SK-N-SH (cell line): ENCODE results near the gene APOE. TPM values are rescaled to one million over a fixed set of nuclear protein-coding genes. Genes with fewer than 3 reads are reported as not detected.

Experiments
- CTCF ChIA-PET: fragments of 300-600, 350-600 bp; formaldehyde crosslinking; extraction: SDS; loops from one replicate; lab custom pipeline; 2021; lab: Yijun Ruan, JAX
- POLR2A ChIA-PET: fragments of 350-600 bp; sonication (Branson Sonifier 250); formaldehyde crosslinking; extraction: SDS; loops from one replicate; lab custom pipeline; 2020; ENCODE audit warnings: antibody characterized with exemption, inconsistent platforms; lab: Yijun Ruan, JAX
- DNase-seq: peaks from one replicate; pipeline ENCODE4 v3.0.0; 2012
- H2AFZ ChIP-seq: fragments of 200-600 bp; sonication (generic); 2 replicates; pipeline ENCODE4 v1.8.1; 2016; ENCODE audit warnings: antibody characterized with exemption, mild to moderate bottlenecking, low read depth
- H3F3A ChIP-seq: fragments of 200-600 bp; sonication (generic); replicated peaks from 2 replicates; pipeline ENCODE3; 2016; ENCODE audit warnings: antibody characterized with exemption, mild to moderate bottlenecking; ENCODE audit not compliant: insufficient read depth
- H3K27ac ChIP-seq, 2 experiments: fragments of 200-500 bp in 1 of 2; fragments of 200-600 bp in 1 of 2; sonication (Bioruptor generic) in 1 of 2; sonication (generic), shearing (Covaris generic) in 1 of 2; 2 replicates each; pipeline versions ENCODE4 v1.5.1 to v1.6.1; 2014 to 2016; ENCODE audit warnings: low read depth in 2 of 2, inconsistent platforms in 1 of 2, low read length in 1 of 2, mild to moderate bottlenecking in 1 of 2, mixed read lengths in 1 of 2
- H3K27me3 ChIP-seq: fragments of 200-600 bp; sonication (generic), shearing (Covaris generic); 2 replicates; pipeline ENCODE4 v1.6.1; 2016; ENCODE audit warnings: mixed run types; ENCODE audit not compliant: insufficient read depth
- H3K36me3 ChIP-seq, 2 experiments: fragments of 200-500 bp in 1 of 2; fragments of 200-600 bp in 1 of 2; sonication (Bioruptor generic) in 1 of 2; sonication (generic) in 1 of 2; replicated peaks in 1 of 2; 2 replicates each; pipeline versions ENCODE3 to v1.5.1; 2014 to 2016; ENCODE audit warnings: low read length in 1 of 2, mild to moderate bottlenecking in 1 of 2; ENCODE audit not compliant: insufficient read depth in 2 of 2, control insufficient read depth in 1 of 2
- H3K4me1 ChIP-seq, 2 experiments: fragments of 200-500 bp in 1 of 2; fragments of 200-600 bp in 1 of 2; sonication (Bioruptor generic) in 1 of 2; sonication (generic), shearing (Covaris generic) in 1 of 2; 2 replicates each; pipeline versions ENCODE4 v1.5.1 to v1.6.1; 2014 to 2016; ENCODE audit warnings: low read depth in 1 of 2, low read length in 1 of 2, mixed run types in 1 of 2; ENCODE audit not compliant: insufficient read depth in 2 of 2, control insufficient read depth in 1 of 2
- H3K4me2 ChIP-seq: fragments of 200-600 bp; sonication (generic), shearing (Covaris generic); 2 replicates; pipeline ENCODE4 v1.6.1; 2017; ENCODE audit warnings: mixed run types
- H3K4me3 ChIP-seq, 2 experiments: fragments of 200-500 bp in 1 of 2; fragments of 200-600 bp in 1 of 2; sonication (Bioruptor generic) in 1 of 2; sonication (generic), shearing (Covaris generic) in 1 of 2; 2 replicates each; pipeline versions ENCODE4 v1.5.1 to v1.8.1; 2014 to 2016; ENCODE audit warnings: low read depth in 2 of 2, inconsistent platforms in 1 of 2, low read length in 1 of 2, mild to moderate bottlenecking in 1 of 2, mixed read lengths in 1 of 2, moderate library complexity in 1 of 2
- H3K79me2 ChIP-seq: fragments of 200-600 bp; sonication (generic); 2 replicates; pipeline ENCODE4 v1.8.1; 2017; ENCODE audit warnings: mild to moderate bottlenecking; ENCODE audit not compliant: insufficient read depth
- H3K9ac ChIP-seq: fragments of 200-600 bp; sonication (generic); 2 replicates; pipeline ENCODE4 v1.6.1; 2017; ENCODE audit warnings: mixed run types
- H3K9me2 ChIP-seq: fragments of 200-600 bp; sonication (generic); 2 replicates; pipeline ENCODE4 v1.6.1; 2017; ENCODE audit warnings: mixed run types
- H3K9me3 ChIP-seq: fragments of 200-600 bp; sonication (generic); 2 replicates; pipeline ENCODE4 v1.6.1; 2017; ENCODE audit warnings: mixed run types, mild to moderate bottlenecking, moderate library complexity
- H4K20me1 ChIP-seq: fragments of 200-600 bp; sonication (generic); 2 replicates; pipeline ENCODE4 v1.6.1; 2017; ENCODE audit warnings: mild to moderate bottlenecking, mixed run types; ENCODE audit not compliant: insufficient read depth
- CHD2 ChIP-seq: fragments of 150-350 bp; IDR thresholded peaks from 2 replicates; pipeline ENCODE4 v1.6.1; 2018; ENCODE audit warnings: low read length; ENCODE audit not compliant: partially characterized antibody
- EZH2phosphoT487 ChIP-seq: fragments of 200-600 bp; sonication (generic); IDR thresholded peaks from 2 replicates; pipeline ENCODE4 v1.6.1; 2017; ENCODE audit warnings: low read depth, mixed run types, mild to moderate bottlenecking, antibody characterized with exemption, moderate library complexity, borderline replicate concordance
- FOXM1 ChIP-seq: IDR thresholded peaks from 2 replicates; pipeline ENCODE4 v1.4.0; 2012; ENCODE audit warnings: low read depth, mild to moderate bottlenecking
- GABPA ChIP-seq: IDR thresholded peaks from 2 replicates; pipeline ENCODE4 v1.4.0; 2012; ENCODE audit warnings: low read depth, mild to moderate bottlenecking
- IRF3 ChIP-seq: fragments of 150-350 bp; IDR thresholded peaks from 2 replicates; pipeline ENCODE4 v1.6.1; 2016; ENCODE audit warnings: mild to moderate bottlenecking, low read depth, low read length
- JUND ChIP-seq: IDR thresholded peaks from 2 replicates; pipeline ENCODE4 v1.4.0; 2012
- MAX ChIP-seq: IDR thresholded peaks from 2 replicates; pipeline ENCODE4 v1.4.0; 2012; ENCODE audit warnings: low read depth
- PBX3 ChIP-seq: IDR thresholded peaks from 2 replicates; pipeline ENCODE4; 2012
- REST ChIP-seq: IDR thresholded peaks from 2 replicates; pipeline ENCODE4 v1.6.1; 2012; ENCODE audit warnings: mild to moderate bottlenecking, low read depth, low read length, moderate library complexity
- TAF1 ChIP-seq: IDR thresholded peaks from 2 replicates; pipeline ENCODE4 v1.6.1; 2012; ENCODE audit warnings: low read depth, mild to moderate bottlenecking, low read length, moderate library complexity, borderline replicate concordance
- TCF12 ChIP-seq: IDR thresholded peaks from 2 replicates; pipeline ENCODE4 v1.4.0; 2012
- TEAD4 ChIP-seq: IDR thresholded peaks from 2 replicates; pipeline ENCODE4 v1.4.0; 2012; ENCODE audit warnings: mild to moderate bottlenecking, borderline replicate concordance; ENCODE audit not compliant: insufficient read depth
- USF2 ChIP-seq: fragments of 150-350 bp; IDR thresholded peaks from 2 replicates; pipeline ENCODE4 v1.6.1; 2017; ENCODE audit warnings: antibody characterized with exemption, low read length, low read depth, borderline replicate concordance
- YY1 ChIP-seq: IDR thresholded peaks from 2 replicates; pipeline ENCODE4 v1.4.0; 2012; ENCODE audit warnings: low read depth, mild to moderate bottlenecking
- WGBS: methylation state at CpG from one replicate; pipeline ENCODE4 v1.1.6; 2017; ENCODE audit warnings: low lambda C conversion rate; 5-methylcytosine and 5-hydroxymethylcytosine counted together
- polyA plus RNA-seq, 3 experiments: library from polyadenylated mRNA; depleted of rRNA; stranded (reverse); fragments of >200 nt; gene quantifications; 2 replicates each; pipeline ENCODE4 v1.2.3, GENCODE V29; 2012

Gene APOE
- polyA plus RNA-seq, 1 of the 3 experiments (the other 2 are of a cell fraction): 56.0 TPM

GRCh38 chr19:44931541-44931940 lies 25.9 kb downstream of the APOE start:
- Histone ChIP-seq H3K36me3 (no peaks in the 10 kb centered on the region), H3K27ac (no peak overlapping the region), H3K4me2 (no peak overlapping the region), H4K20me1 (no peaks in the 10 kb centered on the region), H2AFZ (no peak overlapping the region), H3K79me2 (no peaks in the 10 kb centered on the region), H3K9me2 (no peaks in the 10 kb centered on the region), H3F3A (no peaks in the 10 kb centered on the region), H3K4me3 (no peak overlapping the region), H3K9me3 (no peaks in the 10 kb centered on the region), H3K4me1 (no peaks in the 10 kb centered on the region; a peak in 1 of 4 replicates), H3K27me3 (0 out of 2 replicates have a peak, but pooled peaks cover 14% of the 10 kb centered on the region), H3K9ac (no peak overlapping the region)
- ChIA-PET POLR2A (no interaction called here), CTCF (interaction anchor here (1.1 kb wide), 1 partner anchor 21 kb away, joined by 3 read pairs; no protein-coding TSS in a partner anchor)
- WGBS: 45% methylated on average over 4 of the region's 4 CpGs
- no peak for TF ChIP-seq IRF3
- TF ChIP-seq EZH2phosphoT487: no peak
- TF ChIP-seq USF2: no peak
- TF ChIP-seq CHD2: no peak
- TF ChIP-seq GABPA: no peak
- peak; percentile 5 for DNase-seq

- CTCF ChIA-PET: interaction anchor here (0.8 kb wide), 1 partner anchor 12 kb away, joined by 4 read pairs; no protein-coding TSS in a partner anchor
- 72% methylated on average over 5 of the region's 5 CpGs for WGBS
- no peak for TF ChIP-seq JUND
- no peak for TF ChIP-seq TCF12
- TF ChIP-seq PBX3: no peak
- TF ChIP-seq YY1: no peak
- TF ChIP-seq IRF3: no peak
- TF ChIP-seq TAF1: no peak
- no peak for TF ChIP-seq FOXM1
- TF ChIP-seq REST: no peak
- TF ChIP-seq MAX: no peak
- TF ChIP-seq TEAD4: no peak
- TF ChIP-seq, all 33 proteins: peak for 0
- DNase-seq: no peak
- Histone ChIP-seq H3K4me2 (no peak overlapping the region), H3K9me2 (no peaks in the 10 kb centered on the region), H4K20me1 (no peaks in the 10 kb centered on the region), H3K4me3 (no peak overlapping the region), H3K27me3 (no peaks in the 10 kb centered on the region), H3K9ac (no peak overlapping the region), H3K4me1 (no peaks in the 10 kb centered on the region), H3K36me3 (no peaks in the 10 kb centered on the region), H3K27ac (no peak overlapping the region), H3F3A (no peaks in the 10 kb centered on the region), H2AFZ (no peak overlapping the region), H3K9me3 (no peaks in the 10 kb centered on the region), H3K79me2 (no peaks in the 10 kb centered on the region)
- POLR2A ChIA-PET: no interaction called here
These were observed 34.1 kb downstream of the APOE start for GRCh38 chr19:44939668-44940067.
